Activated CD4-positive, CD25-positive, alpha-beta regulatory T cell (primary cell): ENCODE data around the gene SMIM10L1.
A peak's percentile ranks its signal among the peaks of the same experiment; 100 is the strongest.

Experiments
- DNase-seq, 4 experiments: peaks; one replicate each; lab custom pipeline; 2025; lab: John Stamatoyannopoulos, UW

Gene SMIM10L1

DNA sequence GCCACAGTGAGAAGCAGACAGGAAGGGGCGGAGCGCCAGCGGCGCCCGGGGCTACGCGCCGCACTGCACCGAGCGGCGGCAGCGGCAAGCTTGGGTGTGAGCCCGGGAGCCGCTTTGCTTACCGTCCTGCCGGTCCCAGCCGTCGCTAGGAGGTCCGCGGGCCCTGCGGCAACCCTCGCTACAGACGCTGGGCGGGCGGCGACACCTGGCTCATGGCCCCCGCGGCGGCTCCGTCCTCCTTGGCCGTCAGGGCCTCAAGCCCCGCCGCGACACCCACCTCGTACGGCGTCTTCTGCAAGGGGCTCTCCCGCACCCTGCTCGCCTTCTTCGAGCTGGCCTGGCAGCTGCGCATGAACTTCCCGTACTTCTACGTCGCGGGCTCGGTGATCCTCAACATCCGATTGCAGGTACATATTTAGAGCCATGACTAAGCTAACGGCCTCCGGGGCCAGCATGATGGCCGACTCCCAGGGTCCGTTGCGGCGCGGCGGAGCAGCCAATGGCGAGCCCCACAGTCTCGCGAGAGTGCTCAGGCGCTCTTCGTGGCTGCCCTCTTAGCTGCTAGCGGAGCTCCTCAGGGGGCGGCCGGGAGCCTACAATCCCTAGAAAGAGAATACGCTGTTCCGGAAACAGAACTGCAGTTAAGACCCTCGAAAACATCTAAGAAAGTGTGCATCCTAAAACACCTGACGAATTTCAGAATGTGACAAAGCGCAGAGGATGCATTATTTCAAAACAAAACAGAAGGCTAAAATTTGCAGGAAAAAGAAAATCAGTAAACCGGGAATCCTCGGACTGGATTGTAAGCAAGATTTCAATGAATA lies at the start of gene SMIM10L1:
TSS of gene SMIM10L1 (plus strand) at position 50 of the 824 bp plus-strand sequence. CDS start at position 213, 163 bp downstream.
- DNase-seq = peak; percentile 71 to 81 (median 76)

DNA sequence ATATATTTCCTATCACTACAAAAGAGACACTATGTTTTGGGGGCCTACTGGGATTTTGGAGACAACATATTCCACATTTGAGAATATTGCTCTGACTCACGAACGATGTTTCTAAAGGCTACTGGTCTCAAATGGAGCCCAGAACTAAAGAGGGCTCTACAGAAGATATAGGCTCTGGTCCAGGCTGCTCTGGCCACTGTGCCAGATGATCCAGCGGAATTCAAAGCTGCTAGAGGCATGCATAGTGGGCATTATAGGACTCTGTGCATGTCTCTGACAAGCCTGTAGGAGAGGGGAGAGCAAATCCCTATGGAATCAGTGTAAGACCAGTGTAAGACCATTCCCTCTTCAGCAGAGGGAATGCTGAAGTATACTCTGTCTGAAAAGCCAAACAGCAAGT lies 40.6 kb upstream of the SMIM10L1 start:
- DNase-seq = no peak

DNA sequence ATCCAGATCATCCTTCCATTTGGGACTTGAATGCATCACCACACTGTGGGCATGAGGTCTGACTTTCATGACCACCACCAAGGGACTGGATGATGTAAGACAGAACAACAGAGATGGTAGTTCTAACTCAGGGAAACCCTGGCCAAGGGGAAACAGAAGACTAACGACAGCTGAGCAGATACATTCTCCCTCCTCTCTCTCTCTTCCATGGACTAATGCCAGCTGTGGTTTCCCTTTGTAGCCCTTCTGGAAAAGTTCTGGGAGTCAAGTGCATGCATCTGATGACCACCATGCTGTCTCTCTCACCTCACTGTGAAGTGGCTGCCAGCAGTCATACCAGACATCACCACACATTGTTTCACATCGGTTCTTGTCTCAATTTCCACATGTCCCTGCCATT lies 40.0 kb upstream of the SMIM10L1 start:
- DNase-seq = no peak

DNA sequence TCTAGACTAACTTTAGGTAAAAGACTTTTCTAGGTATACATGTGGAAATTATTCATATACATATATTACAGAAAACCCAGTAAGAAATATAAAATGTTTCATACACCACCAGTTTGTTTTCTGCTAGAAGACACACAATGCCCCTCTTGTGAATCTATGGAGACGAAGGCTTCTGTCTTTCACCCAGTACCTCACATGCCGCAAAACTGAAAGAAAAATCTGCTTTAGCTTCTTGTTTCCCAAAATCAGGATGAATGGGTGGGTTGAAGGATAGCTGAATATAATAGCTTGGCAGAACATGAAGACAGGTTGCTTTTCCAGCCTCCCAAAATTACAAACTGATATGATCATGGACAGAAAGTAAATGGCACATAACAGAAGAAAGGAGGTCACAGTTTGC lies 37.8 kb upstream of the SMIM10L1 start:
- DNase-seq = no peak

DNA sequence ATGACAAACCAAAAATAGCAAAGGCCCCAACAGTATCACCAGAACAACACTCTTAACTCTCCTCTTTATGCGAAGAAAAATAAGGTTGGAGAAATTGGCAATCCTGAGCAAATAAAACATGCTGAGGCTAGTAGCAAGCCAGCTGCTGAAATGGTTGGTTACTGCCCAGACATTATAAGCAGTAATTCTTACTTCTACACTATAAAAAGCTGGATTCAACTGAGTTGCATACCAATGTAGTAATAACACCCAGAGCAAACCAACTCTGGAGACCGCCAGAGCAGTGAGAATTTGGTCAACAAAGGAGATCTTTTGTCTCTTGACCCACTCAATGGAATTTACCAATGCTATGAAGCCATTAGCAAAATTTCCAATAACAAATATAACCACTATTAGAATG lies 37.2 kb upstream of the SMIM10L1 start:
- no peak for DNase-seq

DNA sequence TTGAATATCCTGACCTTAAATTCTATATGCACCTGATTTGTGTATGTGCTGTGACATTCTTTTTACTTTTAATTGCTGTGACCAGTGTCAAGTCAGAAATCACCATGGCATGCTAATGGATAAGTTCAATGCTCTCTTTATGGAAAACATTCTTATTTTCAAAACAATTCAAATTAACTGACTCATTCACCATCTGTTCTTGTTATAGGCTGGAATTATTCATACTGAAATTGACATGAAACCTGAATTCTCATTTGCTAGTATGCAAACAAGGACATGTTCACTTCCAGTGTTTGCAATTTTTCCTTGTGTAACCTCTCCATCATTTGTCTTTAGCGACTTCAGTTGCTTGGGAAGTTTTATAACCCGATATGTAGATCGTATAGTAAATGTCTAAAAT lies 36.7 kb upstream of the SMIM10L1 start, which contains the start of gene TAS2R30:
TSS of gene TAS2R30 (minus strand) at position 340 of the 400 bp plus-strand sequence. CDS start 400 bp downstream, outside the sequence.
- DNase-seq = no peak

DNA sequence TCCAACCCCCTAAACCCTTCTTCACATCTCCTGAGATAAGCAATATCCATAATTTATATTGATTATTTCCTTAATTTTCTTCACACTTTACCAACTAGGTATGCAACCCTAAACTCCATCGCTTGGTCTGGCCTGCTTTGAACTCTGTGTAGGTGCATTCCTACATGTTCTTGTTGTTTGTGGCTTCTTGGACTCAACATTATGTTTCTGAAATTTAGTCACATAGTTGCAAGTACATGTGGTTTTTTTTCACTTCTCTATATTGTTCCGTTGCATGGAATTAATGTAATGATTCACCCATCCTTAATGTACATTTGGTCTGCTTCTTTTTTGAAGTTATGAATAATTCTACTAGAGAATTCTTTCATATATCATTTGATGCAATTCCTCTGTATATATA lies 34.9 kb upstream of the SMIM10L1 start:
- DNase-seq = no peak

DNA sequence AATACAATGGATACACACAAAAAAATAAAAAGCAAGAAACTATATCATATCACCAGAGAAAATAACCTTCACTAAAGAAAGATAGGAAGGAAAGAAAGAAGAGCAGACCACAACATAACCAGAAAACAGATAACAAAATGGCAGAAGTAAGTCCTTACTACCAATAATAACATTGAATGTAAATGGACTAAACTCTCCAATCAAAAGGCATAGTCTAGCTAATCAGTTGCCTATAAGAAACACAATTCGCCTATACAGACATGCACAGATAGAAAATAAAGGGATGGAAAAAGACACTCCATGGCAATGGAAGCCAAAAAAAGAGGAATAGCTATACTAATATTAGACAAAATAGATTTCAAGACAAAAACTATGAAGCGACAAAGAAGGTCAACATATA lies 27.6 kb upstream of the SMIM10L1 start:
- DNase-seq = no peak

DNA sequence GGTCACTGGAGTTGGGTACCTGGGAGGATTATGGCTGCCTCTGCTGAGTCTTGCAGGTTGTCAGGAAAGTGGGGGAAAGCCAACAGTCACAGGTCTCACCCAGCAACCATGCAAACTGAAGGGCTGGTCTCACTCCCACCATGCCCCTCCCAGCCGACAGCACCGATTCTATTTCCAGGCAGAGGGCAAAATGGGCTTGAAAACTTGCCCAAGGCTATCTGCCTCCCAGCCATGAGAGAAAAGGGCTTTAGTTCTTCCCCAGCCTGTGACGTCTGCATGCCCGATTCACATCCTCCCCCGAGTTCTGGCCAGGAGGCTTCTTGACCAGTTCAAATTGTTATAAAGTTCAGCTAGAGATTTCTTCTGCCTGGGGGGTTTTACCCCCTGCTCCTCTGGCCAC lies 26.7 kb upstream of the SMIM10L1 start:
- DNase-seq = no peak

DNA sequence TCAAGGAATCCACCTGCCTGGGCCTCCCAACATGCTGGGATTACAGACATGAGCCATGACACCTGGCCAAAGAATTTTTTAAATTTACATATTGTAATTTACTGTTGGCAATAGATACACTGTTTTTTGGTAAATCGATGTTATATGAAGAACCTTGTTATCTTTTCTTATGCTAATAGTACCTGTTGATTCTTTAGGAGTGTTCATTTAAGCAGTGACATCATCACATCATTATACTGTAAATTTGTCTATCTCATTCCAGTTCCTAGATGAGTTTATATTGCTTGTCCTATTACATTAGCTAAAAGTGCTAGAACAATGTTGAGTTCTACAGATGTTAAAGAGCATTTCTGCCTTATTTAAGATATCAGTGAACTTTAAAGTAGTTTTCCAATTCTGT lies 23.6 kb upstream of the SMIM10L1 start:
- no peak for DNase-seq

DNA sequence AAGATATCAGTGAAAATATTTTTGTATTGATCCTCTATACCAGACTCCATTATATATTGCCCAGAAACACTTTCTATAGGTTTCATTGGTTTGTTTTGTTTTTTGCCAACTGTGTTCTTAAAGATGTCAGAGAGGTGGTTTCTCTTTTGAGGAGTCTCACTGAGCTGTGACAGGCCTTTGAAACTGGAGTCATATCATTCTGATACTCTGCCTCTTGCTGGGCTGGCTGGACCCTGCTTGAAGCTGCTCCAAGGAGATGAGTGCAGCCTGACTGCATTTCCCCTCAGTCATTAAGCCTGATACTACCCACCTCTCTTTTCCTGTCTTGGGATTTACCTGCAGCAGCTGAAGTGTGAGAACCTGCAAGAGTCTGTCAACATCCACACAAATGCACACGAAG lies 20.2 kb upstream of the SMIM10L1 start:
- no peak for DNase-seq

DNA sequence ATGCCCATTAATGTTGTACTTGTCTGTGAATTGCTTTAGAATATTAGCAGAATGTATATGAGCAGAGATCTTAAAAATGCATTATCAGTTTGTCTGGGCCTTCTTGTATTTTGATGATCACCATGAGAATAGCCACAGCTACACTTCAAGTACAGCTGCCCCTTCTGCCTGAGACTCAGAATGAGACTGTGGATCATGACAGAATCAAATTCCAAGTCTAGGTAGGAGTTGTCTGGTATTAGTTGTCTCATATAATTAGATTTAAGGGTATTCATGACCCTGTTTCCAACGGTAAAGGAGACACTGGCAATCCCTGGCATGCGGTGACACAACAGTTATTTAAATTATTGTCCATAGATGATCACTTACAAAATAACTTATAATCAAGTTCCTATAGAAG lies 18.3 kb upstream of the SMIM10L1 start:
- DNase-seq = no peak

DNA sequence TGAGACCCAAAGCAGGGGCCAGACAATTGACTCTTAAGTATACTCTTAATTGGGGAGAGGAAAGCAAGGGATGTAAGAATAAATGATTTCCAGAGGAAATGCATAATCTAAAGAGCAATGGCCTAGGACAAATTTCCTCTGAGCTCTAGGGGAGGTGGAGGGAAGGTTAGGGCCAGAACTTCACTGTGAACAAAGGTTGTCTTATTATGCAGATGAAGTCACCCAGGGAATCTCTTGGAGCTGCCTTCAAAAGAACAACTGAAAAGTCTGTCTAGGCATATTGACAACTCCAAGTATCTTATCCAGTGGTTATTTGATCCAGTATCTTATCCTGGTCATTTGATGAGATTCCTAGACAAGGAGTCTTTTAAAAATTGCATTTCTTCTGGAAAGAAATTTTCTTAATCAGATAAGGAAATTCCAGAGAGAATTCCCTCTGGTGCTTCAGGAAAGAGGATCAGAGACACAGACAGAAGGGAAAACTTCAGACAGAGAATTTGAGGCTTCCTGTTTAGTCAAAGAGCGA lies 16.5 kb upstream of the SMIM10L1 start:
- no peak for DNase-seq

DNA sequence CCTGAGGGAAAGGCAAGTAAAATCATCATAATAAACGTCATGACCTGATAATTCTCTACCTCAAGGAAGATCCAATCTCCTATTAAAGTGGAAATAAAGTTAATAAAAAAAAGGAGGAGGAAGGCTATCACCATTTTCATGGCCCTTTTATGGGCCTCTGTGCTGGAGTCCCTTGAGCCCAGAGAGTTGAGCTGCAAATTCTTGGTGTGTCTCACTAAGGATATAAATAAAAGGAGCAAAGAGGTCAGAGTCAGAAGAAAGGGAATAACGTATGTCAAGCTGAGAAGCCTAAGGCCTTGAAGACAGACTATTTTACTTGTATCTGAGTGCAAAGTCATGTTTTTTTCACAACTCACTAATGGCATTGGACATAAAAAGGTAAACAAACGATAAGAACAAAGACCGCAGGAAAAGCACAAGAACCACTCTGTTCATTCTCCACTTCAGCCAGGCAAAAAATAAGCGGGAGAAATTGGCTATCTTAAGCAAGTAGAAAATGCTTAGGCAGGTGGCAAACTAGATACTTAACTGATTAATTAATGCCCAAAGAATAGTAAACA lies 12.0 kb upstream of the SMIM10L1 start:
- no peak for DNase-seq

DNA sequence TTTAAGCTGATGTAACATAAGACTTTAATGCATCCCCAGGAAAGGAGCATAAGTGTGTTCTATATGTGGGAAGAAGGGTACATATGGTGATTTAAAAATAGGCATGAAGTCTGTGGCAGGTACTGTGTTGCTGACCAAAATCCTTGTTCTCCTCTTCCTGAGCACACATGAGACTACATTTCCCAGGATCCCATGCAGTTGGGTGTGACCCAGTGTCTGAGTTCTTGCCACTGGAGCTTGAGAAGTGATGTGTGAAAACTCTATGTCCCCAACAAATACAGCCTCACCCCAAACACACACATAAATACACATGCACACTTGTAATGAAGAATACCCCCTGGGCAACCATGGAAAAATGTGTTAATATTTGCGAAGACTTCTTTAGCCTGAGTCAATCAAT lies 8.5 kb upstream of the SMIM10L1 start:
- no peak for DNase-seq

DNA sequence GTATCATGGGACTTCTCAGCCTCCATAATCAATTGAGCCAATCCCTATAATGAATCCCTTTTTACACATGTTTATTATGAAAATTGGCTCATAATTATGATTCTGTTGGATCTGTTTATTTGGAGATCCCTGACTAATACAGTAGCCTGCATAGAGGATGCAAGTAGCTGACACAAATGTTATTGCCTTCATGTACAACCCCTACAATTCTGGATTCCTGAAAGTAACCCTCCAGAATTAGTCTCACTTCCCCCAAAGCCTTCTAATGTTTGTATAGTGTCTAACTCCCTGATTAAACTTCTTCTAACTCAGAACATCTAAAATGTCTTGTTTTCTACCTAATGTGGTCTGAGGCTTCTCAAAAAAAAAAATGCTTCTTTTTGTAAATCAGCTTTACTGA lies 6.6 kb upstream of the SMIM10L1 start:
- no peak for DNase-seq

DNA sequence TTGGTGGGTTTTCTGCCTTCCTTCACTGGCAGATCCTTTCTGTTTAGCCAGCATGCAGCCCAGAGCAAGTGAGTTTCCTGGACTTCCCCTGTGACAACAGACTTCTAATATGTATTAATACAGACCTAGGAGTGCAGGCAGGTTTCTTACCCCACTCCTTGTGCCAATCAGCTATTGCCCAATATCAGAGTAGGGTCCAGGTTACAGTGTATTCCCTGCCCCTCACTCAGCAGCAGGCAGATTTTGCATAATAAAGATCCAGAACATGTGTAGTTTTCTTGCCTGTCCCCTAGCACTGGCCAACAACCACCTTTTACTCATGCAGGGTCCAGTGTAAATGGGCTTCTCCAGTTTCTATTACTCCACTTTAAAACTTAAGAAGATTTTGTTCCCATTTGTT lies 4.7 kb upstream of the SMIM10L1 start:
- DNase-seq = no peak

DNA sequence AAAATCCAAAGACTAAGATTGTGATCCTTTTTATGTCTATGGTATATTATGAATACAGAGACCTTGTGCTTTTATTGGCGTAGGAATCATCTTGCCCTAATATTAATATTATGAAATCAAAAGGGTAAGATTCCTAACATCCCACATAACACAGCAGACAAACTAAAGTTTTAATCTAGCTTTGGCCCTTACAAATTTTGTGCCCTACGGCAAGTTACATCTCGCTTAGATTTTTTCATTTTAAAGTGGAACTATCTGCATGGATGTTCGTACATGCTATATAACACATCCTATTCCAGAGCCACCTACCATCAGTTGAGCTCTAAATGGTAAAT lies 217 bp upstream of the SMIM10L1 start:
- DNase-seq = no peak

DNA sequence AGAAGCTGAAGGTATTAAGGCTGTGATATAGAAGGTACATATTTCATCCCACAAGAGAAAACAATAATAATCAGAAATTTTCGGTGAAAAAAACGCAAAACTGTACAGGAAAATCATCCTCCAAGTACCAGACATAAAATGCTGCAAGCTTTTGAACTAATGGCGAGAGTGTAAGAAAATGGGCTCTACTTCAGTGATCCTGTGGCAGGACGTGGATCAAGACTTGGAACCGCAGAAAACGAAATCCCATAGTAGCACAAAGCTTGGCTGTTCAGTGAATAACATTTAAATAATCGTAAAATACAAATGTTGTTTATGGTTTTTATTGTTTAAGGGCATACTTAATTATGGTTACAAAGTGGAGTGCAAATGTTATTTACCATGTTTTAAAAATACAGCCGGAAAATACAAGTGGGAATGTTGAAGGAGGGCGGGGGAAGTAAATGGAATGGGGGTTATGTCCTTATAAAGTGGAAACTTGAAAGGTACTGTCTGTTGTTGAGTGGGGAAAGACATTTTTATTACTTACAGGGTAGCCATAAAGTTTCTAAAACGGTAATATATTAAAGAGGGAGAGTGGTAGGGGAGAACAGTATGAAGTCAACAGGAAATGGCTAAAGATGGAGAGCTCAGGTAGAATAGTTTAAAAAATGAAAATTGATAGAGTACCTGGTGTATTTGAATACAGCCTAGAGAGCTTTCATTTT lies 1.1 kb downstream of the SMIM10L1 start:
- DNase-seq = no peak

DNA sequence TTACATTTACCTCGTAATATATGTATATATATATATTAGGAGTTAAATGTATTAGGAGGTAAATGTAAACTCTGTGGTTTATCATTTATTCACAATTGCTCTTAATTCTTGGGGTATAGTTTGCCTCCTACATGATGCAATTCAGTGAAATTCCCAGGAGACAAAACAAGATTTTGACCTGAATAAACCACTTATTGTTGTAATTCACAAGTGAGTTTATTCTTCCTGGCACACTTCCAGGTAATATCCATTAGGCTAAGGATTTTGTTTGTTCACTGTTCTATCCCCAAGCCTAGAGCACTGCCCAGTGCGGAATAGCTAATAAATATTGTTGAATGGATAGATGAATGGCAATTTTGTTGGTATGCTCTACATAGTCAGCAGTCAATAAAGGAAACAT lies 3.0 kb downstream of the SMIM10L1 start:
- DNase-seq = no peak

DNA sequence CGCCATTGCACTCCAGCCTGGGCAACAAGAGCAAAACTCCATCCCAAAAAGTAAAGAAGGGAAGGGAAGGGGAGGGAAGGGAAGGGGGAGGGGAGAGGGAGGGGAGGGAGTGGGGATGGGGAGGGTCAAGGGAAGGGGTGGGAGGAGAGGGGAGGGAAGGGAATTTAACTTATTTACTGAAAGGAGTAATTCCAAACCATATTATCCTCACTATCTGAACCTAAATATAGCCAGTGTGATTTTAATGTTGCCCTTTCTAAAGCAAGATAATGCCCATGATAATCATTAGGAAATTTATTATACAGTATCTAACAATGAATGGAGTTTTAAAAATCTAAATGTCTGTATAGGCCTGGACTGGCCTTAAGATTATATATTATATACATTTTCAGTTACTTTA lies 7.3 kb downstream of the SMIM10L1 start:
- no peak for DNase-seq

DNA sequence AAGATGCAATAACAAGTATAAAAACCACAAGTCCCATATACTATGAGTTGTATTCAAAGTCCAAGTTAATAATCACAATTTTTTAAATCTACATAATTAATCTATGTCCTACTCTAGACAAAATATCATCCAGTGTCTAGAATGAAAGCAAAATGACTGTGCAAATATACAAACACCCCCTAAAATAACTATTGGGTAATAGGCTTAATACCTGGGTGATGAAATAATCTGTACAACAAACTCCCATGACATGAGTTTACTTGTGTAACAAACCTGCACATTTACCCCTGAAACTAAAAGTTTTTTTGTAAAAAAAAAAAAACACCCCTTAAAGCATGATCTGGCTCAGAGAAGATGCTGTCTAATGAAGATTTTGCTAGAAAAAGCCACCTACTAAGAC lies 11.5 kb downstream of the SMIM10L1 start:
- DNase-seq = no peak

DNA sequence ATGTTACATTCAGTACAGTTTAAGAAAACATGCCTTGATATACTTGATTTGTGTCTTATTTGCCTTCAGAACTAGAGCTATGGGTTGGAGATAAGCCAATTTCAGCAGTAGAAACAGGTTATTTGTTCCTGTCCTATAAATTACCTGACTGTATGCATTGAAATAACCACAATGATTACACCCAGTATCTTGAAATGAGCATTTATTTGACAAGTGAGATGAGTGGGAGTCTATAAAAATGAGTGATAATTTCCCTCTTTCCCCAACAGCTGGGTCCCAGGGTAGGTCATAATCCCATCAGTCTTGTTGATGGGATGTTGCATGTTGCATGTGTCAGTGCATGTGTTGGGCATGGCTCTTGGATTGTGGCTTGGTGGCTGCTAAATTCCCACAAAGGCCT lies 12.0 kb downstream of the SMIM10L1 start:
- DNase-seq = no peak
